HG02870 (cell line): ENCODE measurements around the gene GALNT14.

Source experiments
- ATAC-seq: cut with Tn5 transposase; IDR thresholded peaks from one replicate; pipeline ENCODE4 v1.9.1; 2021; ENCODE audit warnings: mild to moderate bottlenecking, moderate library complexity; ENCODE audit not compliant: unreplicated experiment

GALNT14 gene

DNA sequence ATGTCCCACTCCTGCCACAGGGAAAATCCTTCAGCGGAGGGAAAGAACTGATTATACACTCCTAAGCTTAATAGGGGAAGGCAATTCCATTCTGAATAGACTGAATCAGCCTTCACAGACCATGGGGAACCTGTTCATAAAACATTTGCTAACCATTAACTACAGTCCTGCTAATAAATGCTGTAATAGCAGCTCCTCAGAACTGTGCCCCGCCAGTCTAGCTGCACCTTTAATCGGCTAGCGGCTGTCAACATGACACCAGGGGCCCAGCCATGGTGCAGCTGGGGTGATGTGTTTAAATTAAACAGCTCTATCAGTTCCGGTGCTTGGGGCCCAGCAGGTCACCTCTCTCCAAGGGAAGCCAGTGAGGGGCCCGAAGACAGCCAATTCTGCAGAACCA, 77.8 kb downstream of the GALNT14 start:
- no peak for ATAC-seq

GRCh38 chr2:31058096-31059035, 79.9 kb downstream of the GALNT14 start:
- ATAC-seq: no peak

DNA sequence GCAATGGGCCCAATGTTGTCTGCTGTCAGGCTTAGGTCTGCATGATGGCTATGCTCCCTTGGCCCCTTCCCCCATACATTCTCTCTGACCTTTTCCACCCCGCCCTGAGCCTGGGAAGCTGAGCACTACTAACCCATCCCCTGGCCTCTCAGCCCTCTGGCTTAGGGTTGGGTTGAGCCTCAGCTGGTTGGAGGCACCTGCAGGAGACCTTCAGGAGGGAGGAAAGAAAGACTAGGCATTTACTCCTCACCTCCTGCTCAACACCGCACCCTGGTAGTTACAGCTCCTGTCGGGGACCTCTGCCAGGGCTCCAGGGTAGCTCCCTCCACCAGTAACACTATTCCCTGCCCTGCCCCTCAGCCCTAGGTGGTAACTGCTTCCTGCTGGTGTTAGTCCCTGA, 80.5 kb downstream of the GALNT14 start:
- no peak for ATAC-seq

GRCh38 chr2:31055938-31056337, 82.3 kb downstream of the GALNT14 start:
- no peak for ATAC-seq

- ATAC-seq: no peak
These were observed 83.3 kb downstream of the GALNT14 start for GRCh38 chr2:31054842-31055388.

DNA sequence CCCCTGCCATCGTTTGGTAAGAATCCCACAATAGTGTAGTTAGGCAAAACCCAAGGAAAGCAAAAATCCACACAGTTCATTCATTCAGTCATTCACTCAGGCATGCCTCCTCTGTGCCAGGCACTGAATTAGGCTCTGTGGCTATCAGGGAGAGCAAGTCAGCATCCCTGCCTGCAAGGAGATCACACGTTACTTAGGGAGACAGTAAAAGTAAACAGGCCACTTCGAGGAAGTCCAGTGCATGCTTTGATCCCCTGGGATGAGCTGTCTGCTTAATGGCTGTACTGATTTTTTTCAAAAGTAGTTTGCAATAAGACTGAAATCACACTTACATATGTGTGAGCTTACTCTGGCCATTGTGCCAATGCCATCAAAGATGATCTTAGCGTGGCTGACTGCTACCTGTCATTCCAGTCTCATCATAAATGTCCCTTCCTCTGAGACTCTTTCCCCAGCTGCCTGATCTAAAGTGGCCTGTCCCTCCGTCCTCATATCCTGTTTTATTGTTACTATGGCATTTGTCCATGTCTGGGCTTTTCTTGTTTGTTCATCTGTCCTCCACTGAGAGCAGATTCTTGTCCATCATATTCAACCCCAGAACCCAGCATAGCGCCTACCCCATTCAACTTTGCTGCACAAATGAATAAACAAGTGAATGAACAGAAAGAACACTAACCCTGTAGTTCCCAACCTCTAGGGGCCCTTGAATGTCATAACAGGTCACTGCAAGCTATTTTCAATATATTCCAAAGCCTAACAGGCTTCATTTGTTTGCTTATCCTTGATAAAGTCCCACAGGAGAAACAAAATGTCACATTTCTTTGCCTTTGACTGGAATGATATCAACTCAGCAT, 84.1 kb downstream of the GALNT14 start:
- no peak for ATAC-seq

GRCh38 chr2:31052284-31052683, 86.0 kb downstream of the GALNT14 start:
- ATAC-seq: no peak

GRCh38 chr2:31051258-31052140, 86.7 kb downstream of the GALNT14 start:
- no peak for ATAC-seq

DNA sequence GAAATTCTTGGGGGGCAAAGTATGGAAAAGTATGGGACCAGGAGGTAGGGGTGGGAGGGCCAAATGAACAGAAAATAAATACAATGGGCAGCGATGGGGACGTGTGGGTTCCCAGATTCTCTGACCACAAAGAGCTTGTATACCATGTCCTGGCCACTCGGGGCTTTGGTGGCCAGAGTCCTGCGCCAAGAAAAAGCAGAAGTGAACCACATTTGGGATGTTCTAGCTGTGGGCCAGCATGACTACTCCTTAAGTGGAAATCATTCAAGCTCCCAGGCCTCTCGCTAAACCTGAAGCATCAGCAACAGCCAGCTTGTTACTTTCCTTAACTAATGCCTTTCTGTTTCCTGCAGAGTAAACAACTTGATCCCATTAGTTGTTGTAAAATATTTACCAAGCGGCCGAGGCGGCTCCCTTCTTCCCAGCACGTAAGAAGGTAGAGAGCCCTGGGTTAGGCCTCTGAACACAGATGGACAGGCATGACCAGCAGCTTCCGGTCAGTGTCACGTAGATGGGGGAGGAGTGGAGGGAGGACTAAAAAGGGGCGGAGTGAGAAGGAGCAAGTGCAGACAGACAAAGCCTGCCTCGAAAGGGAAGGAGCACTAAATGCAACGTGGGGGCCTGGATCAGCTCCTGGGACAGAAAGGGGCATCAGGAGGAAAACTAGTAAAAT, 88.2 kb downstream of the GALNT14 start:
- ATAC-seq: no peak

DNA sequence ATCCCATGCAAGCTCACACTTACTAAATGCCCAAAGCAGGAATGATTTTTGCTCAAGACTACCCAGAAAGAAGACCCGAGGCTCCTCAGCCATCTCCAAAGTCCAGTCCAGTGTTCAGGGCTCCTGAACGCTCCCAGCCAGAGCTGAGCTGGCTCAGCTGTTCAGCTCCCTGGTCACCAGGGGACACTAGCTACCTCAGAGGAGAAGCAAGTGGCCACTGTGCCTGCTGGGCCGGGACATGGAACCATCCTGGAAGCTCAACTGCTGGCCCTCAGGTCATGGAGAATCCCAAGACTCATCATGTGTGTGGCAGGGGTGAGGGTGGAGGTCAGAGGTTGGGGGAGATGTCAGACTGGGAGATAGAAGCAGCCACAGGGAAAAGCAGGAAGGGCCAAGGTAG, 89.0 kb downstream of the GALNT14 start:
- ATAC-seq: no peak

GRCh38 chr2:31047599-31047998, 90.6 kb downstream of the GALNT14 start:
- ATAC-seq: no peak

GRCh38 chr2:31038385-31038784, 99.9 kb downstream of the GALNT14 start:
- ATAC-seq: no peak

DNA sequence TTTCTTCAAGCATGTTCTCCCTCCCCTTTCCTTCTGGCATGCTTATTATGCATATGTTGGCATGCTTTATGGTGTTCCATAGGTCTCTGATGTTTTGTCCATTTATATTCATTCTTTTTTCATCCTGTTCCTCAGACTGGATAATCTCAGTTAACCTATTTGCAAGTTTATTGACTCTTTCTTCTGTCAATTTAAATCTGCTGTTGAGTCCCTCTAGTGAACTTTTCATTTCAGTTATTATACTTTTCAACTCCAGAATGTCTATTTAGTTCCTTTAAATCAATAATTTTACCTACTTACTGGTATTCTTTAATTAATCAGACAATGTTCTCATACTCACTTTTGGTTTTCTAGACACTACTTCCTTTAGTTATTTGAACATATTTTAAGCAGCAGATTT, 101.2 kb downstream of the GALNT14 start:
- no peak for ATAC-seq

DNA sequence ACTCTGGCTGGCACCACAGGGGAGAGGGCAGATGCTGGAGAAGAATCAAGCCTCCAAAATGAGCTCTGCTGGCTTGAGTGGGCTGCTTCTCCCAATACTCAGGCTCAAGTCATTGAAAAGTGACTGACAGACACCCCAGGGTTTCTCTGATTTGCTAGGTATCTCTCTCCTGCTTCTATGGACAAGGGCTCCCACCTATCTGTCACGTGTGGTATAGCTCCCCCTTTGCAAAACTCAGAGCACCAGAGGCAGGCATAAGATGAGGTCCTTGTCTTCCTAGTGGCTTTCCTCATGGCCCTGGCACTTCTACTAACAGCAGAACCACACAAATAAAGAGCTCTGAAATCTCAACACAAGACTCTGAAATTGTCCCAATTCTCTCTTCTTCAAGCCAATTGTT, 105.2 kb downstream of the GALNT14 start:
- ATAC-seq: no peak

DNA sequence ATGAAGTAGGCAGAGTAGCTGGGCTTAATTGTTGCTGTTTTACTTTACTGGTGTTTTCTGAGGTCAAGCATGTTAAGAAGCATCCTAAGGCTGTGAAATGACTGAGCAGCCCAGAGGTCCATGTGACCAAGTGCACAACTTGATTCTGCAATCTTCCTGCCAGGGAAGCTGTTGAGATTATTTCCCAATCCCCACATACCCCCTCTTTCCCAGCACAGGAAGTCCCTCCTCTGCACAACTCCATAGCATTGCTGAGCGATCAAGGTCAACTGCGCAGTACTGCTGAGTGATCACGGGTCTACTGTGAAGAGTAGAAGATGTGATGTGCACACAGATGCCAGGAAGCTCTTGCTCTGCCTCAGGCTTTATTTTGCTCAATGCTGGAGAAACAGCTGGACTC, 105.8 kb downstream of the GALNT14 start:
- ATAC-seq: no peak

DNA sequence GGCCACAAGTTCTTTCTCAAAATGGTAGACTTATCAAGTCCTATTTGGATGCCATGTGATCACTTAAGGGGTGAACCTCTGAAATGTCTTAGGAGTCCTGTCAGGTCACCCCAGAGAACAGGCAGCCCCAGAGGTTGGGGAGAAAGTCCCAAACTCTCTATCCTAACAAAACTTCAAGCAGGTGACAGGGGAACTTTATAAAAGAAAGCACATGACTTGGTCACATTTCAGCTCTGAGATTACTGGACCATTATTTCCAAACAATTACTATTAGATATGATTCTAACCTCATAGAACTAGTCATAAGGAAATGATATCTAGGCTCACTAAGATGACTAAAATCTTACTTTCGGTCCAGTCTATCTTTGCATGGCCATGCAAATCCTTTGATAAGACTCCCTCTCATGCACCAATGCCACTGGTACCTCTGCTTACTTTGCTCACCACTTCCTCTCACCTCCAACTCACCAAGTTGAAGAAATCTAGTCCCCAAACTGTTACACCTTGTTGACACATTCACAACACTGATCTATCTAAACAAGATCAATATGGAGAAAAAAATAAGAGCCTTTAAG, 107.0 kb downstream of the GALNT14 start:
- ATAC-seq: no peak

GRCh38 chr2:31028417-31028816, 109.8 kb downstream of the GALNT14 start:
- no peak for ATAC-seq

- ATAC-seq: no peak
These were observed 110.7 kb downstream of the GALNT14 start for GRCh38 chr2:31027549-31027948.

DNA sequence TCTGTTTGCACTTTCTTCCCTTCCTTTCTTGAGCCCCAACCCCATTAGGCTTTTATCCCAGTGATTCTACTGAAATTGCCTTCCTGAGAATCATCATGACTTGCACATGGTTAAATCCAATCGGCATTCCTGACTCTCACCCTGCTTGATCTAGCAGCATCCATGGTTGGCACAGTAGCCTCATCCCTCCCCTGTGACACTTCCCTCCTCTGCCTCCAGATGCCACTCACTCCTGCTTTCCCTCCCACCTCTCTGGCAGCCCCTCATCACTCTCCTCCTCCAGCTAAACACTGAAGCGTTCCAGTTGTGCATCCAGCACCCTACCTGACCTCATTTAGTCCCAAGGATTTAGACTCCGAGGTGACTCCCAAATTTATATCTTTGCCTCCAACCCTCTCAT, 114.7 kb downstream of the GALNT14 start:
- ATAC-seq: no peak

- ATAC-seq: no peak
These were observed 117.5 kb downstream of the GALNT14 start for GRCh38 chr2:31020713-31021112.
